Transverse colon (tissue), 4 donors: ENCODE measurements around the gene PLCG2. TPM values are rescaled to one million over a fixed set of nuclear protein-coding genes. Genes with fewer than 3 reads are reported as not detected.

Experiments
- DNase-seq: peaks from one replicate; pipeline ENCODE4 v3.0.0-alpha.2; 2019
- H3K27ac ChIP-seq, 4 donors: fragments of 200-600 bp; sonication (generic); 2 replicates each; pipeline ENCODE4 v1.5.1; 2016 to 2018; ENCODE audit warnings: inconsistent platforms in 4 of 4
- H3K27me3 ChIP-seq: fragments of 200-600 bp; sonication (generic); 2 replicates; pipeline ENCODE4 v1.5.1; 2017; ENCODE audit warnings: inconsistent platforms
- H3K36me3 ChIP-seq, 4 donors: fragments of 200-600 bp; sonication (generic); 2 replicates each; pipeline ENCODE4 v1.5.1; 2017 to 2019; ENCODE audit warnings: inconsistent platforms in 4 of 4
- H3K4me1 ChIP-seq, 4 donors: fragments of 200-600 bp; sonication (generic); 2 replicates each; pipeline ENCODE4 v1.5.1; 2017 to 2020; ENCODE audit warnings: inconsistent platforms in 4 of 4
- H3K4me3 ChIP-seq, 4 donors: fragments of 200-600 bp; sonication (generic); 1 replicate in 1 of 4; 2 replicates in 3 of 4; pipeline versions ENCODE4 v1.5.1 to v1.6.1; 2017 to 2019; ENCODE audit warnings: inconsistent platforms in 4 of 4
- H3K9me3 ChIP-seq, 2 donors: fragments of 200-600 bp; sonication (generic); 2 replicates each; pipeline ENCODE4 v1.5.1; 2017 to 2019; ENCODE audit warnings: inconsistent platforms in 2 of 2
- EP300 ChIP-seq: sonication (generic); formaldehyde crosslinking; IDR thresholded peaks from one replicate; pipeline ENCODE4 v1.6.1; 2017; ENCODE audit warnings: antibody characterized with exemption, low read depth
- POLR2A ChIP-seq: fragments of 450-650 bp; IDR thresholded peaks from one replicate; pipeline ENCODE4 v1.6.1; 2016; ENCODE audit warnings: antibody characterized with exemption, mild to moderate bottlenecking, moderate library complexity
- POLR2AphosphoS5 ChIP-seq, 3 donors: sonication (generic); formaldehyde crosslinking; IDR thresholded peaks; one replicate each; pipeline ENCODE4 v1.6.1; 2016; ENCODE audit warnings: antibody characterized with exemption in 3 of 3
- WGBS, 2 donors: methylation state at CpG; one replicate each; pipeline ENCODE4 v1.1.5; 2018; ENCODE audit warnings: low coverage in 1 of 2; 5-methylcytosine and 5-hydroxymethylcytosine counted together
- in situ Hi-C, 4 donors: fragments of 200-750 bp; cut with MboI; loops; one replicate each; pipeline versions ENCODE4 v1.15.0 to v1.15.1; 2017; ENCODE audit warnings: low sequenced_read_pairs in 3 of 4, low pct_ligation_motif_present in 1 of 4, low pct_unique_long_range_greater_than_20kb in 1 of 4
- intact Hi-C: fragments of 100-400 bp; cut with DNase I; formaldehyde crosslinking; loops from one replicate; pipeline ENCODE4 v1.15.1; 2023; ENCODE audit warnings: low total_unique reads
- total RNA-seq, 4 donors: library from RNA; depleted of rRNA; stranded (reverse); fragments of >200 nt; gene quantifications; one replicate each; pipeline ENCODE4 v1.1.0, GENCODE V29; 2016
- TF ChIP-seq, protein P1 (sequence below), 5 experiments: fragments of 200-600 bp in 3 of 5; fragments of 450-650 bp in 2 of 5; sonication (generic) in 3 of 5; IDR thresholded peaks; 1 replicate in 2 of 5; 2 replicates in 3 of 5; pipeline ENCODE4 v1.5.1; 2016 to 2017; ENCODE audit warnings: antibody characterized with exemption in 5 of 5, inconsistent platforms in 3 of 5, mild to moderate bottlenecking in 2 of 5, moderate library complexity in 1 of 5

The PLCG2 gene
- total RNA-seq, 4 donors from 2014 or later, result 9.0 to 65.9 (median 28.6) TPM

DNA sequence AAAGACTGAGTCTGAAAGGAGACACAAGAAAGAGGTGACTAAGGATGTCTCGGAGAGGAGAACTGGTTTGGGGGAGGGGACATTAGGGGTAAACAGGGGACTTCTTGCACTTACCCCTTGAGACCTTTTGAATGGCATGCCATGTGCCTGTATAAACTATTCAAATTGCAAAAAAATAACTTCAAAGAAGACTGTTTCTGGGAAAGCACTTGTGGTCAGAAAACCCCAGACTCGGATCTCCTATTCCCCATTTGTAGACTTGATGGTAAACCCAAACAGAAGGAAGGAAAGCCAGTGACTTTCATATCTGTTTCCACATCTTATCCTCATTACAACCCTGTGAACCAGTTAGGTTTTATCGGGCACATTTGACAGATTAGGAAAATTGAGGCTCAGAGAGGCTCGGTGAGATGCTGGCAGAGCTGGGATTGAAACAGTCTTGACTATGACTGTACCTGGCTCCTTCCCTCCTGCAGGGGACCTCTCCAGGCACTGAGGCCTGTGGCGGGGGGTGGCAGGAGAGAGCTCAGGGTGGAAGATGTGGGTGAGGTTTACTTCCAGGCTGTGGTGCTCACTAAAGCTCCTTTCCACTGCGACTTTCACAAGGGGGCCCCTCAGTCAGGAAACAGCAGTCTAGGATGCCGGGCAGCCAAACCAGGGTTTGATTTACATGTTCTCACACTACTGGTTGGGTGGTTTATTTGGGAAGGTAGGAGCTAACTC lies 30.5 kb upstream of the PLCG2 start:
- intact Hi-C loops, result no loop called here
- H3K4me3 ChIP-seq, result no peak overlapping the region
- in situ Hi-C loops, result loop anchor here in 3 of 4 donors (25.0 kb wide), 4 partner anchors 386 to 1211 kb away; partner anchors contain the start of genes ATMIN (in 3 of the 3) and DYNLRB2 (in 1 of the 3)

DNA sequence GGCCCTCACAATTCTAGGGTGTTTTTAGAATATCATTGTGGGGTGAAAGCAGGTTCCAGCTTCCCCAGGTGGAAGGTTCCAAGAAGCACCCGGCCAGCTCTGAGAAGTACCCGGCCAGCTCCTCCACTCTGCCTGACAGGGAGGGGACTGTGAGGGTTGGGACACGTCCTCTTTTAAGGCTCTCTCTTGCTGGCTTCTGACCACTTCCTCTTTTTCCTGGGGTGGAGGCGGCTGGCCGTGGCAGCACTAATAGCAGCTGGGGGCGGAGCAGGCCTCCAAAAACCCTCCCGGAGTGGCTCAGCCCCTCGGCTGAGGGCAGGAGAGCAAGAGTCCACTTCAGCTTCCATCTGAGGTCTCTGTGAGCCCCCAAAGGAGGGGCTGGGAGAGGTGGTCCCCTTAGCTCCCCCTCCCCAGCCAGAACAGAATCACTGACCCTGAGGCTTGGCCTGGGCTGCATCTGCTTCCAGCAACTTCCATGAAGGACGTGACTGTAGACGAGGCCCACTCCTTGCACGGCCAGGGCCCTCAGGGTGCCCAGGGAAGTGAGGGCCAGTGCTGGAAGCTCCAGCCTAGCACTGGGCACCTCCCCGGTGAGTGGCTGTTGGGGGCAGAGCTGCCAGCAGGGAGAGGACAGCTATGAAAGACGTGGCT lies 26.7 kb upstream of the PLCG2 start:
- H3K27ac ChIP-seq, result peak overlapping the region; percentile 42 to 74 (median 54)
- peaks cover 5% of the 10 kb centered on the region for H3K27me3 ChIP-seq
- H3K4me3 ChIP-seq, result no peak overlapping the region
- intact Hi-C loops, result no loop called here
- no peaks in the 10 kb centered on the region for H3K36me3 ChIP-seq
- no peaks in the 10 kb centered on the region for H3K9me3 ChIP-seq
- TF ChIP-seq POLR2A, result no peak
- peak in 1 of 3 donors; percentile 25 for TF ChIP-seq POLR2AphosphoS5 (IDR thresholded peaks at IDR 0.05)
- TF ChIP-seq EP300, result no peak
- WGBS, 2 donors, result 32% methylated on average over 10 of the region's 13 CpGs; no CpG with 5 or more reads in 1 of the 2 donors
- no peaks in the 10 kb centered on the region for H3K4me1 ChIP-seq
- DNase-seq, result peak; percentile 73
- in situ Hi-C loops, result no loop called here

More for the DNA sequence above, 30.5 kb upstream of the PLCG2 start:
- DNase-seq, result no peak
- no peaks in the 10 kb centered on the region for H3K36me3 ChIP-seq
- no peak overlapping the region for H3K27ac ChIP-seq
- peaks cover 0 to 9% (median 0%) of the 10 kb centered on the region in 4 donors for H3K4me1 ChIP-seq
- TF ChIP-seq, protein P1, sequence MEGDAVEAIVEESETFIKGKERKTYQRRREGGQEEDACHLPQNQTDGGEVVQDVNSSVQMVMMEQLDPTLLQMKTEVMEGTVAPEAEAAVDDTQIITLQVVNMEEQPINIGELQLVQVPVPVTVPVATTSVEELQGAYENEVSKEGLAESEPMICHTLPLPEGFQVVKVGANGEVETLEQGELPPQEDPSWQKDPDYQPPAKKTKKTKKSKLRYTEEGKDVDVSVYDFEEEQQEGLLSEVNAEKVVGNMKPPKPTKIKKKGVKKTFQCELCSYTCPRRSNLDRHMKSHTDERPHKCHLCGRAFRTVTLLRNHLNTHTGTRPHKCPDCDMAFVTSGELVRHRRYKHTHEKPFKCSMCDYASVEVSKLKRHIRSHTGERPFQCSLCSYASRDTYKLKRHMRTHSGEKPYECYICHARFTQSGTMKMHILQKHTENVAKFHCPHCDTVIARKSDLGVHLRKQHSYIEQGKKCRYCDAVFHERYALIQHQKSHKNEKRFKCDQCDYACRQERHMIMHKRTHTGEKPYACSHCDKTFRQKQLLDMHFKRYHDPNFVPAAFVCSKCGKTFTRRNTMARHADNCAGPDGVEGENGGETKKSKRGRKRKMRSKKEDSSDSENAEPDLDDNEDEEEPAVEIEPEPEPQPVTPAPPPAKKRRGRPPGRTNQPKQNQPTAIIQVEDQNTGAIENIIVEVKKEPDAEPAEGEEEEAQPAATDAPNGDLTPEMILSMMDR (IDR thresholded peaks at IDR 0.05), result no peak
- TF ChIP-seq EP300, result no peak
- TF ChIP-seq POLR2A, result no peak
- TF ChIP-seq POLR2AphosphoS5 (IDR thresholded peaks at IDR 0.05), result no peak
- WGBS, 2 donors, result 60 to 67% methylated on average over 3 to 7 of the region's 7 CpGs
- no peaks in the 10 kb centered on the region for H3K9me3 ChIP-seq
- no peaks in the 10 kb centered on the region for H3K27me3 ChIP-seq

DNA sequence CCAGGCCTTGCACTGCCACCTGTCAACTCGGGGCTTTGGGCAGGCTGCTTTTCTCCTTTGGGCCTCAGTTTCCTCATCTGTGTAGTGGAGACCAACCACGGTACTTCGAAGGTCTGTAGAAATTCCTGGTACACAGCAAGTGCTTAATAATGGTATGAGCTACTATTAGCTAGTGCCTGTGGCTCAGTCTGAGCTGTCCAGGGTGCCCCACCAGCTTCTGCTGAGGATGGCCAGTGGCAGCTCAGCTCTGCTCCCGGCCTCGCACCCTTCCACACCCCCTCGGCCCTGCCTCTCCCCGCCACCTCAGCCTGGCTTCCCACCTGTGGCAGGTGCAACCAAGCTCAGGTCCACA lies 26.2 kb upstream of the PLCG2 start:
- no peaks in the 10 kb centered on the region for H3K4me1 ChIP-seq
- TF ChIP-seq, protein P1 (IDR thresholded peaks at IDR 0.05), result no peak
- no peak for TF ChIP-seq POLR2AphosphoS5 (IDR thresholded peaks at IDR 0.05)
- 82% methylated on average over 7 of the region's 7 CpGs; no CpG with 5 or more reads in 1 of the 2 donors for WGBS, 2 donors
- in situ Hi-C loops (no loop called here), intact Hi-C loops (no loop called here)
- H3K9me3 ChIP-seq, result no peaks in the 10 kb centered on the region
- peaks cover 5% of the 10 kb centered on the region for H3K27me3 ChIP-seq
- H3K4me3 ChIP-seq, result no peak overlapping the region
- H3K36me3 ChIP-seq, result no peaks in the 10 kb centered on the region
- no peak for DNase-seq
- peak overlapping the region; percentile 42 to 74 (median 54) for H3K27ac ChIP-seq

DNA sequence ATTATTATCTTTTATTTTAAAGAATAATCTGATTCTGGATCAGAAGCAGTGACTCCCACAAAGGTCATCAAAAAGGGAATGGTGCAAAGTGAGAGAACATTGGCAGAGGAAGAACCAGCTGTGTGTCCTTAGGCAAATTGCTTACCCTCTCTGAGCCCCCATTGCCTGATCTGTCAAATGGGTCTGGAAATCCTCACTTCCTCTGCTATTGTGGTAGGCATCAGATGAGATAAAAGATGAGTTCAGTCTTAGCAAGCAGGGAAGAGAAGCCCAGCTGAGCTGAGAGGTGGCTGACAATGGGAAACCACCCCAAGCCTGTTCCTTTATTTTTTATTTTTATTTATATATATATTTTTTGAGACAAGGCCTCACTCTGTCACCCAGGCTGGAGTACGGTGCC lies 24.2 kb upstream of the PLCG2 start:
- WGBS, 2 donors, result 82% methylated on average over 1 of the region's 1 CpG; no CpG with 5 or more reads in 1 of the 2 donors
- H3K27ac ChIP-seq, result no peak overlapping the region
- TF ChIP-seq POLR2A (no peak), POLR2AphosphoS5 (IDR thresholded peaks at IDR 0.05) (no peak)
- H3K9me3 ChIP-seq, result no peaks in the 10 kb centered on the region
- H3K27me3 ChIP-seq, result peaks cover 9% of the 10 kb centered on the region
- H3K4me1 ChIP-seq, result no peaks in the 10 kb centered on the region
- in situ Hi-C loops (no loop called here), intact Hi-C loops (no loop called here)
- no peak overlapping the region for H3K4me3 ChIP-seq
- no peak for DNase-seq
- no peaks in the 10 kb centered on the region for H3K36me3 ChIP-seq

DNA sequence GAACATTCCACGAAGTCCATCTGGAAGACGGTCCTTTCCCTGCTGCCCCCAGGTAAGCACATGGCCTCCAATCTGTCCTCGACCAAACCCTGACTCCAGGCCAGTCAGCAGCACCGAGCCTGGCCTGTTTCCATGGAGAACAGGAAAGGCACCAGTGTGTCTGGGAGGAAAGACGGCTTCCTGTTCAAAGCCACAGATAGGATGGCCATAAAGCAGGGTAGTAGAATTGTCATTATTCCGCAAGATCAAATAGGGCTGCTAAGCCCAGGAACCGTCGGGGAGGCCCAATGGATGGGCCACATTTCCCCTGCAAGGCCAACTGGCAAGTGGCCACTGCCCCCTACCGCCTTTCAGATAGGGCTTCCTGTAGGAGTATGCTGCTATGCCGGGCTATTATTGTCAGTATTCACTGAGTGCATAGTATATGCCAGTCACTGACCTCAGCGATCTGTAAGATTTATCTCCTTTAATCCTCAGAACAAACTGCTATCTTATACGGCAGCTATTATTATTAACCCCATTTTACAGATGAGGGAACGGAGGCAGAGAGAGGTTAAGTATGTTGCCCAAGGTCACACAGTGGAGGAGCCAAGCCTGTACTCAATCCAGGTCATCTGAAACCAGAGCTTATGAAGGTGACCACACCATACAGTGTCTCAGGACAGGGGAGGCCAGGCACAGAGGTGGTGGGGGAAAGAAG lies 23.0 kb upstream of the PLCG2 start:
- Histone ChIP-seq H3K4me3 (no peak overlapping the region), H3K4me1 (no peaks in the 10 kb centered on the region), H3K36me3 (no peaks in the 10 kb centered on the region), H3K27me3 (peaks cover 14% of the 10 kb centered on the region), H3K9me3 (no peaks in the 10 kb centered on the region), H3K27ac (no peak overlapping the region)
- intact Hi-C loops, result no loop called here
- no peak for DNase-seq
- TF ChIP-seq, protein P1 (IDR thresholded peaks at IDR 0.05), result no peak
- no peak for TF ChIP-seq POLR2A
- no peak for TF ChIP-seq EP300
- TF ChIP-seq POLR2AphosphoS5 (IDR thresholded peaks at IDR 0.05), result no peak
- in situ Hi-C loops, result no loop called here
- WGBS, 2 donors, result 48 to 86% methylated on average over 2 to 13 of the region's 13 CpGs
